ENCODE data around the gene RNF215. TPM values are rescaled to one million over a fixed set of nuclear protein-coding genes. Genes with fewer than 3 reads are reported as not detected.
"Not testable (repeated sequence)": the region's sequence is repeated elsewhere in the genome, so short reads cannot be mapped to it uniquely, and the experiment has no call there.

RNF215 gene
- total RNA-seq, 2 donors from 2014 or later = 11.4 to 11.6 TPM

- H3K9me3 ChIP-seq = no peaks in the 10 kb centered on the region
- H3K27ac ChIP-seq = no peak overlapping the region
- TF ChIP-seq, protein P1, sequence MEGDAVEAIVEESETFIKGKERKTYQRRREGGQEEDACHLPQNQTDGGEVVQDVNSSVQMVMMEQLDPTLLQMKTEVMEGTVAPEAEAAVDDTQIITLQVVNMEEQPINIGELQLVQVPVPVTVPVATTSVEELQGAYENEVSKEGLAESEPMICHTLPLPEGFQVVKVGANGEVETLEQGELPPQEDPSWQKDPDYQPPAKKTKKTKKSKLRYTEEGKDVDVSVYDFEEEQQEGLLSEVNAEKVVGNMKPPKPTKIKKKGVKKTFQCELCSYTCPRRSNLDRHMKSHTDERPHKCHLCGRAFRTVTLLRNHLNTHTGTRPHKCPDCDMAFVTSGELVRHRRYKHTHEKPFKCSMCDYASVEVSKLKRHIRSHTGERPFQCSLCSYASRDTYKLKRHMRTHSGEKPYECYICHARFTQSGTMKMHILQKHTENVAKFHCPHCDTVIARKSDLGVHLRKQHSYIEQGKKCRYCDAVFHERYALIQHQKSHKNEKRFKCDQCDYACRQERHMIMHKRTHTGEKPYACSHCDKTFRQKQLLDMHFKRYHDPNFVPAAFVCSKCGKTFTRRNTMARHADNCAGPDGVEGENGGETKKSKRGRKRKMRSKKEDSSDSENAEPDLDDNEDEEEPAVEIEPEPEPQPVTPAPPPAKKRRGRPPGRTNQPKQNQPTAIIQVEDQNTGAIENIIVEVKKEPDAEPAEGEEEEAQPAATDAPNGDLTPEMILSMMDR (IDR thresholded peaks at IDR 0.05) = no peak
- no peaks in the 10 kb centered on the region for H3K27me3 ChIP-seq (replicated peaks; ENCODE audit: insufficient read depth)
- H3K4me3 ChIP-seq = no peak overlapping the region
- H3K36me3 ChIP-seq = peaks cover 13% of the 10 kb centered on the region
- ATAC-seq (ENCODE audit: insufficient number of reproducible peaks, low FRiP score, low read depth) (no peak), DNase-seq (ENCODE audit: low spot score) (no peak)
- no peaks in the 10 kb centered on the region for H3K4me1 ChIP-seq (ENCODE audit: control insufficient read depth in 1 of 2, low read depth in 2 of 2)
Observed at GRCh38 chr22:30405731-30406130, 18.5 kb upstream of the RNF215 start.

DNA sequence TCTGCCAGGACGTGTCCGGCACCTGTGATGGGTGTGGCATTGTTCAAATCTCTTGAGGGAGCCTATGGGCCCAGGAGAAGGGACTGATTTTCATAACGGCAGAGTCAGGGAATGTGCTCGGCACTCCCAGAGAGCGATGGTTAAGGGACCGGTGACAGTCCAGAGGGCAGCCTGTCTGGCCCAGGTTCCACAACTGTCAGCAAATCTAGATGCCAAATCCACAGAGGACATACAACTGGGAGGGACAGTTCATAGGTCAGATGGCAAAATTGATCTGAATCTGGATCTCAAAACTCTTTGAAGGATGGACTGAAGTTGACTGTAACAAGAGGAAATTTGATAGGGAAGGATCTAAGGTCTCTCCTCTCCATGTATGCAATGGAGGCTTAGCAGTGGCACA lies 17.1 kb upstream of the RNF215 start:
- ATAC-seq (ENCODE audit: insufficient number of reproducible peaks, low FRiP score, low read depth) (no peak), DNase-seq (ENCODE audit: low spot score) (no peak)
- Histone ChIP-seq H3K27me3 (replicated peaks; ENCODE audit: insufficient read depth) (no peaks in the 10 kb centered on the region), H3K4me1 (ENCODE audit: control insufficient read depth in 1 of 2, low read depth in 2 of 2) (no peaks in the 10 kb centered on the region), H3K27ac (no peak overlapping the region), H3K36me3 (peaks cover 7% of the 10 kb centered on the region), H3K4me3 (no peak overlapping the region), H3K9me3 (no peaks in the 10 kb centered on the region)
- TF ChIP-seq, protein P1 (IDR thresholded peaks at IDR 0.05) = no peak

DNA sequence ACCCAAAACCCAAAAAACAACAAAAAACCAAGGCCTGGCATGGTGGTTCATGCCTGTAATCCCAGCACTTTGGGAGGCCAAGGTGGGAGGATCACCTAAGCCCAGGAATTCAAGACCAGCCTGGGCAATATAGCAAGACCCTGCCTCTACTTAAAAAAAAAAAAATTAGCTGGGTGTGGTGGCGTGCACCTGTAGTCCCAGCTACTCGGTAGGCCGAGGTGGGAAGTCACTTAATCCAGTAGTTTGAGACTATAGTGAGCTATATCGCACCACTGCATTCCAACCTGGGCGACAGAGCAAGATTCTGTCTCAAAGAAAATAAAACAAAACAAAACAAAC lies 15.5 kb upstream of the RNF215 start:
- H3K36me3 ChIP-seq; DNase-seq (ENCODE audit: low spot score); ATAC-seq (ENCODE audit: insufficient number of reproducible peaks, low FRiP score, low read depth); H3K27me3 ChIP-seq (replicated peaks; ENCODE audit: insufficient read depth); H3K9me3 ChIP-seq; H3K27ac ChIP-seq; H3K4me3 ChIP-seq: not testable (repeated sequence)
- H3K4me1 ChIP-seq (ENCODE audit: control insufficient read depth in 1 of 2, low read depth in 2 of 2) = peaks cover 0 to 14% of the 10 kb centered on the region in 2 donors

GRCh38 chr22:30402028-30402765 lies 15.0 kb upstream of the RNF215 start:
- Histone ChIP-seq H3K27me3 (replicated peaks; ENCODE audit: insufficient read depth) (no peaks in the 10 kb centered on the region), H3K4me3 (no peak overlapping the region), H3K9me3 (no peaks in the 10 kb centered on the region), H3K4me1 (ENCODE audit: control insufficient read depth in 1 of 2, low read depth in 2 of 2) (peaks cover 0 to 19% of the 10 kb centered on the region in 2 donors), H3K27ac (no peak overlapping the region), H3K36me3 (no peaks in the 10 kb centered on the region)
- DNase-seq (ENCODE audit: low spot score) = no peak
- ATAC-seq (ENCODE audit: insufficient number of reproducible peaks, low FRiP score, low read depth) = no peak
- TF ChIP-seq, protein P1 (IDR thresholded peaks at IDR 0.05) = no peak

DNA sequence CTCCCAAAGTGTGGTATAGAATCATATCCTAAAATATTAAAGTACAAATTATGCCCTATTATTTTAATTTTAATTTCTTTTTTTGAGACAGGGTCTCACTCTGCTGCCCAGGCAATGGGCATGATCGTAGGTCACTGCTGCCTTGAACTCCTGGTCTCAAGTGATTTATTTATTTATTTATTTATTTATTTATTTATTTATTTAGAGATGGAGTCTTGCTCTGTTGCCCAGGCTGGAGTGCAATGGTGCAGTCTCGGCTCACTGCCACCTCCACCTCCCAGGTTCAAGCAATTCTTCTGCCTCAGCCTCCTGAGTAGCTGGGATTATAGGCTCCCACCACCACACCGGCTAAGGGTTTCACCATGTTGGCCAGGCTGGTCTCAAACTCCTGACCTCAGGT lies 13.8 kb upstream of the RNF215 start:
- H3K27ac ChIP-seq; DNase-seq (ENCODE audit: low spot score); H3K27me3 ChIP-seq (replicated peaks; ENCODE audit: insufficient read depth); H3K4me3 ChIP-seq; ATAC-seq (ENCODE audit: insufficient number of reproducible peaks, low FRiP score, low read depth); H3K9me3 ChIP-seq; H3K36me3 ChIP-seq: not testable (repeated sequence)
- peaks cover 3 to 26% of the 10 kb centered on the region in 2 donors for H3K4me1 ChIP-seq (ENCODE audit: control insufficient read depth in 1 of 2, low read depth in 2 of 2)

GRCh38 chr22:30400159-30400558 lies 12.9 kb upstream of the RNF215 start:
- no peaks in the 10 kb centered on the region for H3K27me3 ChIP-seq (replicated peaks; ENCODE audit: insufficient read depth)
- no peak overlapping the region for H3K27ac ChIP-seq

More at GRCh38 chr22:30400159-30400558, 12.9 kb upstream of the RNF215 start:
- Histone ChIP-seq H3K4me1 (ENCODE audit: control insufficient read depth in 1 of 2, low read depth in 2 of 2) (peaks cover 3 to 26% of the 10 kb centered on the region in 2 donors), H3K9me3 (no peaks in the 10 kb centered on the region), H3K36me3 (no peaks in the 10 kb centered on the region), H3K4me3 (no peak overlapping the region)
- no peak for ATAC-seq (ENCODE audit: insufficient number of reproducible peaks, low FRiP score, low read depth)
- TF ChIP-seq, protein P1 (IDR thresholded peaks at IDR 0.05) = no peak
- DNase-seq (ENCODE audit: low spot score) = no peak

All from thoracic aorta (tissue), 2 donors.